ENCODE results near the gene GPR63. TPM values are rescaled to one million over a fixed set of nuclear protein-coding genes. Genes with fewer than 3 reads are reported as not detected.

Gene GPR63
- total and polyA plus RNA-seq, 2 donors (not counting 1 experiment from before 2014, with no cell fraction given): 0.01 to 0.12 TPM

DNA sequence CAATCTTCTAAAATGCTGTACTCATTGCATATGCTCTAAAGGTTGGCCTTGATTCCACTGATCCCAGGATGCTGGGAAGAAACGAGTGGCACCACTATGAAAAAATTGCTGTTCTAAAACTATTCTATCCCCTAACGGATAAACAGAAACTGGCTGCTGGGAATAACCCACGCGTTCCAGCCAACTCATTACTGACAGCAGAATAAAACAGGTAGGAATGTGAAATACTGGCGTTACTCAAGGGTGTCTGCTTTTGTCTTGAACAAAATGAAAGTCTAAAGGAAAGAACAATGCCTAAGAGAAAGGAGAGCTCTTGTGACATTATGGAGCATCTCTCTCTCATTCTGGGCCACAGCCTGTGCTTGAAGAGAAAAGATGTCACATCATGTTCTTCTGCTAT is 26.1 kb downstream of the GPR63 start:
- CTCF ChIA-PET: no interaction called here
- Histone ChIP-seq H3K36me3 (replicated peaks in 1 of 2; ENCODE audit: control extremely low read depth in 1 of 2, control insufficient read depth in 1 of 2, extremely low read depth in 1 of 2, insufficient read depth in 2 of 2, low read length in 1 of 2) (no peaks in the 10 kb centered on the region), H3K79me2 (ENCODE audit: control insufficient read depth, insufficient read depth, low read length) (no peaks in the 10 kb centered on the region), H2AFZ (ENCODE audit: insufficient read depth, low read depth, low read length, poor library complexity, severe bottlenecking) (no peak overlapping the region), H3K9me3 (ENCODE audit: control extremely low read depth in 1 of 3, control insufficient read depth in 2 of 3, insufficient read depth in 1 of 3, low read length in 2 of 3) (no peaks in the 10 kb centered on the region), H3K4me2 (replicated peaks; ENCODE audit: low read depth, low read length, poor library complexity, severe bottlenecking) (no peak overlapping the region), H3K27me3 (replicated peaks in 1 of 4; ENCODE audit: control extremely low read depth in 1 of 4, control insufficient read depth in 3 of 4, insufficient read depth in 4 of 4, low read length in 3 of 4) (no peaks in the 10 kb centered on the region), H3K4me3 (ENCODE audit: control extremely low read depth in 1 of 5, extremely low read depth in 1 of 5, insufficient read depth in 1 of 5, low read depth in 2 of 5, low read length in 4 of 5) (no peak overlapping the region), H3K4me1 (ENCODE audit: control insufficient read depth in 2 of 2, insufficient read depth in 2 of 2, low read length in 2 of 2) (no peaks in the 10 kb centered on the region), H4K20me1 (ENCODE audit: control insufficient read depth, insufficient read depth, low read length, poor library complexity, severe bottlenecking) (no peaks in the 10 kb centered on the region), H3K27ac (ENCODE audit: low read length in 2 of 2) (no peak overlapping the region), H3K9ac (ENCODE audit: low read length) (no peak overlapping the region)
- no peak for TF ChIP-seq EZH2 (IDR thresholded peaks at IDR 0.05; ENCODE audit: borderline replicate concordance, insufficient read depth, low read depth, low read length, poor library complexity, severe bottlenecking)
- TF ChIP-seq, protein P1, sequence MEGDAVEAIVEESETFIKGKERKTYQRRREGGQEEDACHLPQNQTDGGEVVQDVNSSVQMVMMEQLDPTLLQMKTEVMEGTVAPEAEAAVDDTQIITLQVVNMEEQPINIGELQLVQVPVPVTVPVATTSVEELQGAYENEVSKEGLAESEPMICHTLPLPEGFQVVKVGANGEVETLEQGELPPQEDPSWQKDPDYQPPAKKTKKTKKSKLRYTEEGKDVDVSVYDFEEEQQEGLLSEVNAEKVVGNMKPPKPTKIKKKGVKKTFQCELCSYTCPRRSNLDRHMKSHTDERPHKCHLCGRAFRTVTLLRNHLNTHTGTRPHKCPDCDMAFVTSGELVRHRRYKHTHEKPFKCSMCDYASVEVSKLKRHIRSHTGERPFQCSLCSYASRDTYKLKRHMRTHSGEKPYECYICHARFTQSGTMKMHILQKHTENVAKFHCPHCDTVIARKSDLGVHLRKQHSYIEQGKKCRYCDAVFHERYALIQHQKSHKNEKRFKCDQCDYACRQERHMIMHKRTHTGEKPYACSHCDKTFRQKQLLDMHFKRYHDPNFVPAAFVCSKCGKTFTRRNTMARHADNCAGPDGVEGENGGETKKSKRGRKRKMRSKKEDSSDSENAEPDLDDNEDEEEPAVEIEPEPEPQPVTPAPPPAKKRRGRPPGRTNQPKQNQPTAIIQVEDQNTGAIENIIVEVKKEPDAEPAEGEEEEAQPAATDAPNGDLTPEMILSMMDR (IDR thresholded peaks at IDR 0.05): no peak
- POLR2A ChIA-PET: no interaction called here
- WGBS (ENCODE audit: insufficient coverage): 100% methylated on average over 1 of the region's 5 CpGs
- DNase-seq (no peak), ATAC-seq (ENCODE audit: low read depth) (no peak)
- H3K9me3 Mint-ChIP-seq (ENCODE audit: insufficient read depth): no peaks in the 10 kb centered on the region
- intact Hi-C loops (cut with micrococcal nuclease): no loop called here
- no peak overlapping the region for H3K4me3 Mint-ChIP-seq
- no peaks in the 10 kb centered on the region for H3K4me1 Mint-ChIP-seq
- no peak overlapping the region for H3K27ac Mint-ChIP-seq
- peaks cover 7% of the 10 kb centered on the region for H3K27me3 Mint-ChIP-seq

DNA sequence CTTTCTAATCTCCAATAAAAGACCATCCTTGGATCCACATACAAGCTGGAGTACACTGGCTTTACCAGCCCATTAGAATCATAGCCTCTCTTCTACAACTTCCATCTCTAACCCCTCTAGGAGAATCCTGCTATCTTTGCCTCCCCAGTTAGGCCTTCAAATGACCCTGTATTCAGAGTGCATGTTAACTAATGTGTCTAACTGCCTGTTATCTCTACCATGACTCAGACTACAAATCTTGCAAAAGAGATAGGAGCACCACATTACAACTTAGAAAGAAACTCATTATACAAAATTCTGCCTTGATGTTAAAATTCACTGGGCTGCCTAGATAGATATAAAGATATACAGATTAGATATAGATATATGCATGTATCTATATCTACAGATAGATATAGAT is 28.2 kb downstream of the GPR63 start:
- Histone ChIP-seq H3K79me2 (ENCODE audit: control insufficient read depth, insufficient read depth, low read length) (no peaks in the 10 kb centered on the region), H3K4me3 (ENCODE audit: control extremely low read depth in 1 of 5, extremely low read depth in 1 of 5, insufficient read depth in 1 of 5, low read depth in 2 of 5, low read length in 4 of 5) (no peak overlapping the region), H3K4me1 (ENCODE audit: control insufficient read depth in 2 of 2, insufficient read depth in 2 of 2, low read length in 2 of 2) (no peaks in the 10 kb centered on the region), H3K9ac (ENCODE audit: low read length) (no peak overlapping the region), H4K20me1 (ENCODE audit: control insufficient read depth, insufficient read depth, low read length, poor library complexity, severe bottlenecking) (no peaks in the 10 kb centered on the region), H3K36me3 (replicated peaks in 1 of 2; ENCODE audit: control extremely low read depth in 1 of 2, control insufficient read depth in 1 of 2, extremely low read depth in 1 of 2, insufficient read depth in 2 of 2, low read length in 1 of 2) (no peaks in the 10 kb centered on the region), H2AFZ (ENCODE audit: insufficient read depth, low read depth, low read length, poor library complexity, severe bottlenecking) (no peak overlapping the region), H3K4me2 (replicated peaks; ENCODE audit: low read depth, low read length, poor library complexity, severe bottlenecking) (no peak overlapping the region), H3K27ac (ENCODE audit: low read length in 2 of 2) (no peak overlapping the region), H3K9me3 (ENCODE audit: control extremely low read depth in 1 of 3, control insufficient read depth in 2 of 3, insufficient read depth in 1 of 3, low read length in 2 of 3) (no peaks in the 10 kb centered on the region), H3K27me3 (replicated peaks in 1 of 4; ENCODE audit: control extremely low read depth in 1 of 4, control insufficient read depth in 3 of 4, insufficient read depth in 4 of 4, low read length in 3 of 4) (no peaks in the 10 kb centered on the region)
- Mint-ChIP-seq H3K9me3 (ENCODE audit: insufficient read depth) (no peaks in the 10 kb centered on the region), H3K27ac (no peak overlapping the region), H3K4me3 (no peak overlapping the region), H3K27me3 (peaks cover 3% of the 10 kb centered on the region), H3K4me1 (no peaks in the 10 kb centered on the region)
- POLR2A ChIA-PET: no interaction called here
- TF ChIP-seq EZH2 (IDR thresholded peaks at IDR 0.05; ENCODE audit: borderline replicate concordance, insufficient read depth, low read depth, low read length, poor library complexity, severe bottlenecking): no peak
- TF ChIP-seq, protein P1 (IDR thresholded peaks at IDR 0.05): no peak
- DNase-seq (no peak), ATAC-seq (ENCODE audit: low read depth) (no peak)
- CTCF ChIA-PET: no interaction called here
- intact Hi-C loops (cut with micrococcal nuclease): no loop called here

All from B cell (primary cell).